GM23338 (cell line): ENCODE results near the gene TSC22D3. TPM values are rescaled to one million over a fixed set of nuclear protein-coding genes. Genes with fewer than 3 reads are reported as not detected.

Experiments
- ATAC-seq: fragments of 200-7000 bp; cut with Tn5 transposase; 3 replicates; pipeline ENCODE4 v1.9.1; 2020
- DNase-seq: peaks from one replicate; pipeline ENCODE4 v3.0.0-alpha.2; 2015; ENCODE audit warnings: low spot score
- H2AFZ ChIP-seq: fragments of 200-600 bp; sonication (generic); 2 replicates; pipeline ENCODE4 v1.8.0; 2016; ENCODE audit warnings: antibody characterized with exemption, mild to moderate bottlenecking, moderate library complexity
- H3F3A ChIP-seq: fragments of 200-600 bp; sonication (generic); replicated peaks from 2 replicates; pipeline ENCODE4 v1.8.0; 2017; ENCODE audit warnings: antibody characterized with exemption, mixed run types, low read depth
- H3K27ac ChIP-seq: fragments of 200-600 bp; sonication (generic); 2 replicates; pipeline ENCODE4 v1.6.1; 2016; ENCODE audit warnings: low read depth
- H3K27me3 ChIP-seq: fragments of 200-600 bp; sonication (generic); 2 replicates; pipeline ENCODE4 v1.8.0; 2016; ENCODE audit warnings: mild to moderate bottlenecking, mixed run types, moderate library complexity; ENCODE audit not compliant: insufficient read depth
- H3K36me3 ChIP-seq: fragments of 200-600 bp; sonication (generic); 2 replicates; pipeline ENCODE4 v1.8.0; 2016; ENCODE audit warnings: mild to moderate bottlenecking; ENCODE audit not compliant: insufficient read depth
- H3K4me1 ChIP-seq: fragments of 200-600 bp; sonication (generic); 2 replicates; pipeline ENCODE4 v1.8.0; 2016; ENCODE audit warnings: mild to moderate bottlenecking, moderate library complexity; ENCODE audit not compliant: insufficient read depth
- H3K4me2 ChIP-seq: fragments of 200-600 bp; sonication (generic); 2 replicates; pipeline ENCODE4 v1.7.1; 2017; ENCODE audit warnings: mixed run types
- H3K4me3 ChIP-seq: fragments of 200-600 bp; sonication (generic); 2 replicates; pipeline ENCODE4 v1.6.1; 2016; ENCODE audit warnings: mixed run types
- H3K79me2 ChIP-seq: fragments of 200-600 bp; sonication (generic); replicated peaks from 2 replicates; pipeline ENCODE4 v1.8.0; 2017; ENCODE audit warnings: mild to moderate bottlenecking; ENCODE audit not compliant: insufficient read depth
- H3K9me2 ChIP-seq: fragments of 200-600 bp; sonication (generic); 2 replicates; pipeline ENCODE4 v1.8.0; 2017; ENCODE audit not compliant: insufficient read depth
- H4K20me1 ChIP-seq: fragments of 200-600 bp; sonication (generic); replicated peaks from 2 replicates; pipeline ENCODE4 v1.8.0; 2017; ENCODE audit warnings: mild to moderate bottlenecking; ENCODE audit not compliant: insufficient read depth
- H3K27ac Mint-ChIP-seq: 2 replicates; pipeline ENCODE4 v1.8.0; 2020; ENCODE audit warnings: inconsistent platforms, mild to moderate bottlenecking, moderate library complexity, mixed read lengths
- H3K27me3 Mint-ChIP-seq: 3 replicates; pipeline ENCODE4 v1.8.0; 2022; ENCODE audit warnings: low read depth, mild to moderate bottlenecking, moderate library complexity, mixed read lengths, inconsistent platforms; ENCODE audit not compliant: insufficient read depth, poor library complexity
- H3K36me3 Mint-ChIP-seq: 3 replicates; pipeline ENCODE4 v1.8.0; 2021; ENCODE audit warnings: low read depth, mild to moderate bottlenecking, inconsistent platforms, moderate library complexity, mixed read lengths
- H3K4me1 Mint-ChIP-seq: 3 replicates; pipeline ENCODE4 v1.8.0; 2020; ENCODE audit warnings: mild to moderate bottlenecking, inconsistent platforms, mixed read lengths
- H3K4me3 Mint-ChIP-seq: 3 replicates; pipeline ENCODE4 v1.8.0; 2021; ENCODE audit warnings: moderate library complexity, mild to moderate bottlenecking, inconsistent platforms, mixed read lengths
- H3K9me3 Mint-ChIP-seq: 3 replicates; pipeline ENCODE4 v1.8.0; 2020; ENCODE audit warnings: moderate library complexity, mild to moderate bottlenecking, inconsistent platforms, mixed read lengths
- CREB1 ChIP-seq: fragments of 250-450 bp; sonication (Bioruptor Pico); IDR thresholded peaks from 2 replicates; pipeline ENCODE4 v1.5.0; 2020; ENCODE audit warnings: low read depth, mild to moderate bottlenecking, moderate library complexity
- CTCF ChIP-seq, 2 experiments: fragments of 200-600 bp in 1 of 2; sonication (generic) in 1 of 2; conservative IDR thresholded peaks; 2 replicates each; pipeline versions ENCODE4 v1.5.1 to v1.6.1; 2016 to 2017; ENCODE audit warnings: antibody characterized with exemption in 2 of 2, low read depth in 2 of 2, mild to moderate bottlenecking in 2 of 2, moderate library complexity in 1 of 2
- EZH2 ChIP-seq: fragments of 200-600 bp; sonication (generic); IDR thresholded peaks from one replicate; pipeline ENCODE4 v1.8.0; 2017; ENCODE audit warnings: antibody characterized with exemption, mild to moderate bottlenecking, low read depth; ENCODE audit not compliant: unreplicated experiment
- EZH2phosphoT487 ChIP-seq: fragments of 200-600 bp; sonication (generic); IDR thresholded peaks from one replicate; pipeline ENCODE4 v1.8.1; 2018; ENCODE audit warnings: antibody characterized with exemption; ENCODE audit not compliant: unreplicated experiment
- JUNB ChIP-seq: IDR thresholded peaks from one replicate; pipeline ENCODE4 v1.6.1; 2016; ENCODE audit warnings: antibody characterized with exemption; ENCODE audit not compliant: unreplicated experiment
- NANOG ChIP-seq: IDR thresholded peaks from 2 replicates; pipeline ENCODE4 v1.6.1; 2016; ENCODE audit warnings: antibody characterized with exemption, borderline replicate concordance
- POLR2AphosphoS5 ChIP-seq: IDR thresholded peaks from 2 replicates; pipeline ENCODE4 v1.6.1; 2016; ENCODE audit warnings: antibody characterized with exemption, low read depth
- STAT1 ChIP-seq: IDR thresholded peaks from one replicate; pipeline ENCODE4 v1.6.1; 2016; ENCODE audit warnings: antibody characterized with exemption; ENCODE audit not compliant: unreplicated experiment
- ZNF114 ChIP-seq: fragments of 250-450 bp; sonication (Bioruptor Pico); IDR thresholded peaks from 2 replicates; pipeline ENCODE4 v1.5.0; 2020; ENCODE audit warnings: mild to moderate bottlenecking, moderate library complexity
- ZNF331 ChIP-seq: fragments of 250-450 bp; sonication (Bioruptor Pico); IDR thresholded peaks from 2 replicates; pipeline ENCODE4 v1.5.0; 2020; ENCODE audit warnings: low read depth, mild to moderate bottlenecking, moderate library complexity
- ZNF462 ChIP-seq: fragments of 250-450 bp; sonication (Bioruptor Pico); IDR thresholded peaks from 2 replicates; pipeline ENCODE4 v1.5.0; 2020; ENCODE audit warnings: mild to moderate bottlenecking, moderate library complexity
- polyA plus RNA-seq: library from polyadenylated mRNA; unstranded; fragments of >200 nt; fragmentation: Nextera tagmentation; extraction: Ambion mirVana; gene quantifications from 2 replicates; pipeline ENCODE4 v1.2.1, GENCODE V29; 2016
- total RNA-seq: library from RNA; depleted of rRNA; stranded (reverse); fragments of >200 nt; shearing (Covaris generic); gene quantifications from 2 replicates; pipeline ENCODE4 v1.2.3, GENCODE V29; 2014
- TF ChIP-seq, protein P1 (sequence below): IDR thresholded peaks from one replicate; pipeline ENCODE4 v1.6.1; 2018; ENCODE audit warnings: antibody characterized with exemption; ENCODE audit not compliant: unreplicated experiment
- TF ChIP-seq, protein P2 (sequence below): IDR thresholded peaks from 2 replicates; pipeline ENCODE4 v1.6.1; 2016; ENCODE audit warnings: antibody characterized with exemption

Gene TSC22D3
- total and polyA plus RNA-seq, 2 experiments from 2014 or later = 12.6 to 20.0 TPM

DNA sequence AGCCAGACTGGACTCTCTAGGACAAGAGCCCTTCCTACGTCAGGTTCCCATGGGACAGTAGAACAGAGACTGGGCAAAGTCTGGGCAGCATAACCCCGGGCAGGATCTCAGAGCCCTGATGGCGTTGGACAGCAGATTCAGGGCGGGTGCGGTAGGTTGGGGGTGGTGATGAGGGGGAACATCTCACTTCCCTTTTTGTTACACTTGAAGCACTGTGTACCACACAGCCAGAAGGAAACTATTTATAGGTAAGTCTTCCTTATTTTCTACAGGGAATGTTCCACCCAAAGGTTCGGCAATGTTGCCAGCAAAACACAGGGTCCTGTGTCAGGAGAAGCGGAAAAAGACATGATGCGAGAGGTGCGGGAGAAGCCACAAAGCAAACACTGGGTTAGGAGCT, 54.3 kb downstream of the TSC22D3 start:
- Mint-ChIP-seq H3K4me3 (no peak overlapping the region), H3K27ac (no peak overlapping the region), H3K36me3 (no peaks in the 10 kb centered on the region), H3K27me3 (peaks cover 5% of the 10 kb centered on the region), H3K9me3 (no peaks in the 10 kb centered on the region), H3K4me1 (peaks cover 40% of the 10 kb centered on the region)
- Histone ChIP-seq H3F3A (no peaks in the 10 kb centered on the region), H3K9me2 (no peaks in the 10 kb centered on the region), H3K79me2 (no peaks in the 10 kb centered on the region), H3K4me3 (no peak overlapping the region), H3K27me3 (no peaks in the 10 kb centered on the region), H3K4me2 (no peak overlapping the region), H4K20me1 (no peaks in the 10 kb centered on the region), H2AFZ (no peak overlapping the region), H3K4me1 (peaks cover 10% of the 10 kb centered on the region; the same call in 1 of the 2 replicates), H3K36me3 (no peaks in the 10 kb centered on the region), H3K27ac (no peak overlapping the region)
- ATAC-seq (no peak), DNase-seq (no peak)
- TF ChIP-seq CTCF (conservative IDR thresholded peaks at IDR 0.05; ENCODE audit: low read depth in 2 of 2) (no peak), EZH2phosphoT487 (no peak), STAT1 (no peak), CREB1 (CRISPR knock-in tag) (no peak), EZH2 (no peak), NANOG (no peak), ZNF331 (CRISPR knock-in tag) (no peak), POLR2AphosphoS5 (no peak), ZNF114 (CRISPR knock-in tag) (no peak), JUNB (no peak), ZNF462 (no peak)
- TF ChIP-seq, protein P1, sequence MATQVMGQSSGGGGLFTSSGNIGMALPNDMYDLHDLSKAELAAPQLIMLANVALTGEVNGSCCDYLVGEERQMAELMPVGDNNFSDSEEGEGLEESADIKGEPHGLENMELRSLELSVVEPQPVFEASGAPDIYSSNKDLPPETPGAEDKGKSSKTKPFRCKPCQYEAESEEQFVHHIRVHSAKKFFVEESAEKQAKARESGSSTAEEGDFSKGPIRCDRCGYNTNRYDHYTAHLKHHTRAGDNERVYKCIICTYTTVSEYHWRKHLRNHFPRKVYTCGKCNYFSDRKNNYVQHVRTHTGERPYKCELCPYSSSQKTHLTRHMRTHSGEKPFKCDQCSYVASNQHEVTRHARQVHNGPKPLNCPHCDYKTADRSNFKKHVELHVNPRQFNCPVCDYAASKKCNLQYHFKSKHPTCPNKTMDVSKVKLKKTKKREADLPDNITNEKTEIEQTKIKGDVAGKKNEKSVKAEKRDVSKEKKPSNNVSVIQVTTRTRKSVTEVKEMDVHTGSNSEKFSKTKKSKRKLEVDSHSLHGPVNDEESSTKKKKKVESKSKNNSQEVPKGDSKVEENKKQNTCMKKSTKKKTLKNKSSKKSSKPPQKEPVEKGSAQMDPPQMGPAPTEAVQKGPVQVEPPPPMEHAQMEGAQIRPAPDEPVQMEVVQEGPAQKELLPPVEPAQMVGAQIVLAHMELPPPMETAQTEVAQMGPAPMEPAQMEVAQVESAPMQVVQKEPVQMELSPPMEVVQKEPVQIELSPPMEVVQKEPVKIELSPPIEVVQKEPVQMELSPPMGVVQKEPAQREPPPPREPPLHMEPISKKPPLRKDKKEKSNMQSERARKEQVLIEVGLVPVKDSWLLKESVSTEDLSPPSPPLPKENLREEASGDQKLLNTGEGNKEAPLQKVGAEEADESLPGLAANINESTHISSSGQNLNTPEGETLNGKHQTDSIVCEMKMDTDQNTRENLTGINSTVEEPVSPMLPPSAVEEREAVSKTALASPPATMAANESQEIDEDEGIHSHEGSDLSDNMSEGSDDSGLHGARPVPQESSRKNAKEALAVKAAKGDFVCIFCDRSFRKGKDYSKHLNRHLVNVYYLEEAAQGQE = no peak
- TF ChIP-seq, protein P2, sequence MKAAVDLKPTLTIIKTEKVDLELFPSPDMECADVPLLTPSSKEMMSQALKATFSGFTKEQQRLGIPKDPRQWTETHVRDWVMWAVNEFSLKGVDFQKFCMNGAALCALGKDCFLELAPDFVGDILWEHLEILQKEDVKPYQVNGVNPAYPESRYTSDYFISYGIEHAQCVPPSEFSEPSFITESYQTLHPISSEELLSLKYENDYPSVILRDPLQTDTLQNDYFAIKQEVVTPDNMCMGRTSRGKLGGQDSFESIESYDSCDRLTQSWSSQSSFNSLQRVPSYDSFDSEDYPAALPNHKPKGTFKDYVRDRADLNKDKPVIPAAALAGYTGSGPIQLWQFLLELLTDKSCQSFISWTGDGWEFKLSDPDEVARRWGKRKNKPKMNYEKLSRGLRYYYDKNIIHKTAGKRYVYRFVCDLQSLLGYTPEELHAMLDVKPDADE = no peak
